Effector CD8-positive, alpha-beta T cell (primary cell): Measurements from ENCODE around the gene UBE2Z.
"Not testable (repeated sequence)": the region's sequence is repeated elsewhere in the genome, so short reads cannot be mapped to it uniquely, and the experiment has no call there.

Experiments
- DNase-seq: peaks from one replicate; lab custom pipeline; 2025; lab: John Stamatoyannopoulos, UW
- total RNA-seq, 4 experiments: gene quantifications; one replicate each; lab custom pipeline; 2026; lab: John Stamatoyannopoulos, UW

UBE2Z gene
- total RNA-seq = 116 to 153 (median 137) reads per million in 4 experiments

DNA sequence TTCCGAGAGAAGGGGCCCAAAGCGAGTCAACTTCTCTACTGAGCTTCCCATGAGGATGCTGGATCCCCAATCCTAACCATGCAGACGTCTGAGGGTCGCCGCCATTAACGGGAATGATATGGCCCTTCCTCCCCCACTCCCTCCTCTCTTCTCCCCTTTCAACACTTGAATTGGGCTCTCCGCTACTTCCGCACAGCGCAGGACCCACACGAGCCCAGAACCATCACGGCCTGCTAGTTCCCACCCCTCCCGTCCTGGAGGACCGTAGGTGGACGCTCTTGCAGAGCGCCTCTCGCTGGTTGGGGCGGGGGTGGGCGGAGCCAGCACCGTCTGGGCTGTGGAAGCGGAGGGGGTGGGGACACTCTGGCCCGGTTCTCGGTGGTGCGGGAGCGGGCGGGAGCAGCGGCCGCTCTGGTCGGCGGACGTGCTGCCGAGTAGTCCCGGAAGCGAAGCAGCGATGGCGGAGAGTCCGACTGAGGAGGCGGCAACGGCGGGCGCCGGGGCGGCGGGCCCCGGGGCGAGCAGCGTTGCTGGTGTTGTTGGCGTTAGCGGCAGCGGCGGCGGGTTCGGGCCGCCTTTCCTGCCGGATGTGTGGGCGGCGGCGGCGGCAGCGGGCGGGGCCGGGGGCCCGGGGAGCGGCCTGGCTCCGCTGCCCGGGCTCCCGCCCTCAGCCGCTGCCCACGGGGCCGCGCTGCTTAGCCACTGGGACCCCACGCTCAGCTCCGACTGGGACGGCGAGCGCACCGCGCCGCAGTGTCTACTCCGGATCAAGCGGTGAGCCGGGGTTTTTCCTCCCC is at the start of gene UBE2Z:
UBE2Z (plus strand) TSS at position 361 of the 797 bp plus-strand sequence; CDS start at position 458, 97 bp downstream.
- DNase-seq = peak; percentile 73

DNA sequence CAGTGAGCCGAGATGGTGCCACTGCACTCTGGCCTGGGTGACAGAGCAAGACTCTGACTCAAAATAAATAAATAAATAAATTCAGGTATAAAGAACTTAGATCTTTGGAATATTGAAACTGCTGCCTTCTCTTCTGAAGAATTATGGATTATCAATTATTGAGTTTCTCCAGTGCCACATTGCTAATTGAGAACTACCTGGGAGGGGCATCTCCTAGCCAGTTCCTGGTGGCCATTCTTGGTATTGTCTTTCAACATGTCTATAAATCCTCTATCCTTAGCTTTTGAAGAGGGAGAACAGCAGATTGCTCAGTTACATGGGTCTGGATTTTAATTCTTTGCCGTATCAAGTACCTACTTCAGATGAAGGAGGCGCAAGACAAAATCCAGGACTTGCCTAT is 48.2 kb upstream of the UBE2Z start:
- DNase-seq = no peak

DNA sequence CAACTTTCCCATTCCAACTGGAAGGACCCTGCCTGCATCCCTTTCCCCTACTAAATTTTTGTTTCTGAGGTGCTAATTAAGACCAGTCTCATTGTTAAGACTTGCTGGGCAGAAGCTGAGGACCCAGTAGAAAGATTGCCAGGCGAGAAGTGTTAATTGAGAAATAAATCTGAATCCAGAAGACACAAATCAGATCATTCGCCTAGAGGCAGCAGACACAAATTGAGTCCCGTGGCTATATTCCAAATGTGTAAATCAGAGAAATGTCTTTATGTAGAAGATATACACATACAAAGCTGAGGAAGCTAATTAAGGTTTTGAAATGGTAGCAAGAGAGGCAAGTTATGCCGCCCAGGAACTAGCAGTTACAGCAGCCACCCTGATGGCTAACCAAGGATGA is 47.8 kb upstream of the UBE2Z start:
- DNase-seq = no peak

DNA sequence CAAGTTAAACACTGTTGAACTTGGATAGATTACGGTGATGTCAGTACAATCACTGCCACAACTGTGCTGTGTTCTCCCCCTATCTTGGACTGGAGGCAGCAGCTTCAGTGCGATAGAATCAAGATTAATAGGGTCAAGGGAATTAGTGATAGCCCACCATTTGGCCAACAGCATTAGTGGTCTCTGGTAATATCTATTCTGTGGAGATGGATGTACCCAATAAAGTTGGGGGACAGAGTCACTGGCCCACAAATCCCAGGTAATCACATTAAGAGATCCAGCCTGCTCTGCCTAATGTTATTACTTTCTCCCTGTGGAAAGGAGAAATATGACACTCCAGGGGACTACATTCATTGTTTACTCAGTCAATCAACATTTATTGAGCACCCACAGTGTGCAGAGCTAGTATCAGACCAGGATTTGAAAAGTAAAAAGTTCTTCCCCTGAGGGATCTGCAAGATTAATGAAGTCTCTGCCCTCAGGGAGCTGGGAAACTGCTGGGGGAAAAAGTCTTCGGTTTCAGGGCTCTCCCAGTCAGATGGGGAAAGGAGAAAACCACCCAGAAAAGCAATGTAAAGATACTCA is 39.2 kb upstream of the UBE2Z start:
- DNase-seq = no peak

DNA sequence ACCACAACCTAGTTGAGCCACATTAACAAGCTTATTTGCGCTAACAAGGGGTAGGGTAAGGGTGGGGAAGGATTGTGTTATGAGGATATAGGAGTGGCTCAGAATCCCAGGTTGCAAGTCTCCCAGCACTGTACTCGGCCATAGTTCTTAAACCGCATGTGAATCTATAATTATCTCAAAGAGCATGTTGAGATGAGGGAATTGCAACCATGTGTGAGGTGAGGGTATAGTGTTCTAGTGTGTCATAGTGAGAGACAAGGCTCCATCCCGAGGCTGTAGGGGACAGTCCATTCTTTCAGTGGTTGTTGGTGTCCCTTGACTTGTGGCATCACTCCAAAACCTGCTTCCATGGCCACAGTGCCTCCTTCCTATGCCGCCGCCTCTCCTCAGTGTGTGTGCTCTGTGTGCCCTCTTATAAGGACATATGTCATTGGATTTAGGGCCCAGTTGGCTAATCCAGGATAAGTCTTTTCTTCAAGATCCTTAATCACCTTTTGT is 38.3 kb upstream of the UBE2Z start:
- no peak for DNase-seq

DNA sequence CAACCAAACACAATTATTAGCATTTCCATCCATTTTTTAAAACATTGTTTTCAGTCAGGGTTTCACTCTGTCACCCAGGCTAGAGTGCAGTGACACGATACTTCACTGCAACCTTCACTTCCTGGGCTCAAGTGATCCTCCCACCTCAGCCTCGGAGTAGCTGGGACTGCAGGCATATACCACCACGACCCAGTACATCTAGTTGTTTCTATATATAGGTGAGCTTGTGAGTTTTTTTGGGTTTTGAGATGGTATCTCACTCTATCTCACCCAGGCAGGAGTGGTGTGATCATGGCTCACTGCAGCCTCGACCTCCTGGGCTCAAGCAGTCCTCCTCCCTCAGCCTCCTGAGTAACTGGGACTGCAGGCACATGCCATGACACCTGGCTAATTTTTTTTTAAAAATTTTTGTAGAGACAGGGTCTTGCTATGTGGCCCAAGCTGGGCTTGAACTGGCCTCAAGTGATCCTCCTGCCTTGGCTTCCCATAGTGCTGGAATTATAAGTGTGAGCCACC is 37.1 kb upstream of the UBE2Z start:
- DNase-seq = no peak

DNA sequence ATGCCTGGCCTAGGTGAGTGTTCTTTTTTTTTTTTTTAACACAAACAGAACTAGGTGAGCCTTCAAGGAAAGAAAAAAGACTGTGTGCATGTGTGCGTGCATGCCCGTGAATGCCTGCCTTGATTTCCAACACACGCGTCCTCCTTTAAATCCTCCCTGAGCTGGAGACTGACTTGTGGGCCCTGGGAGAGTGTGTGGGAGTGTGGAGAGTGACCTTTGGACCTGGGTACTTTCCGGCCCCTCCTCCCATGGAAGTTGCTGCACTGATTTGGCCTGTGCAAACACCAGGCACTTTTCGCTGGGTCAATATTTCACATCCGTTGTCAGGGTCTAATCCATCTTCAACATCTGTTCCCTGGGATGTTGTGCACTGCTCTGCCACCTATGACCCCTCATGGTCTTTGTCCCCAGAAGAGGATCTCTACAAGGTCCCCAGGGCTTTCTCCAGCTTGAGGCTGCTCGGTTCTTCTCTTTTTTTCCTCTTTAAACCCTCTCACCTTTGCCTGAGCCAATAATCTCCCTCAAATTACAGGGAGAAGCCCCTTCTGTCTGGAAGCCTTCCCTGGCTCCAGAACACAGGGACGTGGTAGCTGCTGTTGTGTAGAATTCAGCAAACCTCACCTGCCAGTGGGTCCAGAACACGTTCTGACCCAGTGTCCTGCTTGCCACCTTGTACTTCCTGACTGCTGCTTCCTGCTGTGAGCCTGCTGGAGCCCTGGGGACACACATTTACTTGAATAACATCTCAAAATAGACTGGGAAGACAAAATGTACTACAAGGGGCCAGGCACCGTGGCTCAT is 36.5 kb upstream of the UBE2Z start:
- DNase-seq = no peak

DNA sequence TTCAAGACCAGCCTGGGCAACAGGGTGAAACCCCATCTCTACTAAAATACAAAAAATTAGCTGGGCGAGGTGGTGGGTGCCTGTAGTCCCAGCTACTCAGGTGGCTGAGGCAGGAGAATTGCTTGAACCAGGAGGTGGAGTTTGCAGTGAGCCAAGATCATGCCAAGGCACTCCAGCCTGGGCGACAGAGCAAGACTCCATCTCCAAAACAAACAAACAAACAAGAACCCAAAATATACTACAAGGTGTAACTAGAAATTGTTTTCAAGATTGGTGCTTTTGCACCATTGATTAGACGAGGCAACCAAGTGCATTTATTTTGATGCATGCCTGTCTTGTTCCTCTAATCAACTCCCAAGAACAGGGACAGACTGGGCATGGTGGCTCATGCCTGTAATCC is 35.8 kb upstream of the UBE2Z start:
- DNase-seq = not testable (repeated sequence)

DNA sequence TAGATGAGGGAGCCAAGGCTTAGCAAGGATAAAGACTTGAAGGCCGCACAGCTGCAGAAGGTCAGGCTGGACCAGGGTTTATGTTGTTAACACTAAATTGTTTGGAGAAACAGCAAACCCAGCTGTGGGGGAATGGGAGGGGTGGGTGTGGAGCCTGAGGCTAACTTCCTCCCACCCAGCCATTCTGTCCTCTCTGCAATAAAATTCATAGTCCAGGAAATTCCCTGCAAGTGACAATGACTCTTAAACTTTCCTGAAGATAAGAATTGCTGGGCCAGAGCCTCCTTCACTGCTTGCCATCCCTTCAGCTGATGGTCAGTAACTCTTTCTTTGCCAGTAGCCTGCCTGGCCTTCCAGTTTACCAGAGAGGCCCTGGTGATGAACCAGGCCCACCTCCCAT is 35.0 kb upstream of the UBE2Z start:
- no peak for DNase-seq

DNA sequence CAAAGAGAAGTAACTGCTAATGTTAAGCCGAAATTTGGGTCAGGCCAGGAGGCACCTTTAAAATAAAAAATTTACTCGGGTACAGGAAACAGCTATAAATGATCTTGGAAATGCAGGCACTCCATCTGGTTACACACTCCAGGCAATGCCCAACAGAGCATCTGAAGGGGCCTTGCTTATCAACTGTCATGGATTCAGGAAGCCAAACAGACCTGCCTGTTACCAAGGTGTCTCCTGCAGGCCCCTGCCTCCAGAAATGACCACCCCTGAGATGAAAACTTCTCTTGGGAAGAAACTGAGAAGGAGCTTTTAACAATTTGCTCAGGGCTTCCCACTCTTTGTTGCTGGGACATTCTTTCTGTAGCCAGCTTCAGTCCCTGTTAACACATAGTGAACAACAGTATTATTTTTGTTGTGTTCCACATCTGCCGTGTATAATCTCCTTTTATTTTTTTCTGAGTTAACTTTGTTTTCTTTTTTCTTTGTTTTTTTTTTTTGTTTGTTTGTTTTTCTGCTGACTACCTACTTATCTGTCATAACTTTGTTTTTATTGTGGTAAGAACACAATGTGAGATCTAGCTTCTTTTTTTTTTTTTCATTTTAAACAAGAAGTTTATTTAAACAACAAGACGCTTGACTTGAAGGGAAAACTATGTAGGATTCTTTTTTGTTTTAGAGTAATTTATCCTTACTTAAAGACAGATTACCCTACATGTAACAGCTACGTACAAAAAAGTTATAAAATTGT is 34.3 kb upstream of the UBE2Z start:
- no peak for DNase-seq

DNA sequence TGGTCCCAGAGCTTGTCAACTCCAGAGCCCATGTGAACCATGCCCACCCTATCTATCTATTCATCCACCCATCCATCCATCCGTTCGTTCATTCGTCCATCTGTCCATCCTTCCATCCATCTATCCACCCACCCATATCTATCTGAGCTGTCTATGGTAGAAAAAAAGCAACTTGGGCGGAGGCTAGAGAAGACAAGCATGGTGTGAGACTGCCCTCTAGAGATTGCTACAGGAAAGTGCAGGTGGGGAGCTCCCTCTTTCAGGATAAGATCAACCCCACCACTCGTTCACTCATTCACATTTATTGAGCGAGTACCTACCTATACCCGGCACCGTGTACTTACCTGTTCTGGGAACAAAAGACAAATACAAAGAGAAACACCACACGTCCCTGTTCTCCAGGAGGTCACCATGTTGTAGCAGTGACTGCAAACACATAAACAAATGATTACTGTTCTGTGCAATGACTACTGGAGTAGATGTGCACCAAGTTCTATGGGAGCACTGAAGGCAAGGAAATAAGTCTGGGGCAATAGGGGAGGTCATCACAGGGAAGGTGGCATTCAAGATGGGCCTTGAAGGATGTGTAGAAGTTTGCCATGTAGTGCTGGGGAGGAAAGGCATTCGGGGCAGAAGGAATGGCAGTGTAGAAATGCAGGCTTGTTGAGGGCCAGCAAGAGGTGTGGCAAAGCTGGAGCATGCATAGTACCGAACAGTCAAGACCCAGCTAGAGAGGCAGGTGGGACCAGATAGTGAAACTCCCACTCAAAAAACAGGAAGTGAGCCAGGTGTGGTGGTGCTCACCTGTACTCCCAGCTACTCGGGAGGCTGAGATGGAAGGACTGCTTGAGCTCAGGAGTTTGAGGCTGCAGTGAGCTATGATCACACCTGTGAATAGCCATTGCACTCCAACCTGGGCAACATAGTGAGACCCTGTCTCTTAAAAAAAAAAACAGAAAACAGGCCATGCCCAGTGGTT is 29.0 kb upstream of the UBE2Z start:
- DNase-seq = peak; percentile 23

DNA sequence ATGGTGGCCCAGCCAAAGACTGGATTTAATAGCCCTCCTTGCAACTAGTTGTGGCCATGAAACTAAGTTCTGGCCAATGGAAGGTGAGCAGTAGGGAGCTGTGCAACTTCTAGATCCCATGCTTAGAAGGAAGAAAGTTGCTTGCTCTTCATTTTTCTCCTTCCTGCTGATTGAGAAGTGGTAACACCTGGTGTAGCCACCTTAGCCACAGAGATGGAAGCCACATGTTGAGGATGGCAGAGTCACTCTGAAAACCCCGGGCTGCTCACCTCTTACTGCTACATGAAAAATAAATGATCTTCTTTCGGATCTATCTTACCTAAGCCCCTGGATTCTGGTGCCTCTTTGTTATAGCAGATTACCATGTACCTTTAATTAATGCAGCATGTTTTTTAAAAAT is 25.9 kb upstream of the UBE2Z start:
- DNase-seq = no peak

DNA sequence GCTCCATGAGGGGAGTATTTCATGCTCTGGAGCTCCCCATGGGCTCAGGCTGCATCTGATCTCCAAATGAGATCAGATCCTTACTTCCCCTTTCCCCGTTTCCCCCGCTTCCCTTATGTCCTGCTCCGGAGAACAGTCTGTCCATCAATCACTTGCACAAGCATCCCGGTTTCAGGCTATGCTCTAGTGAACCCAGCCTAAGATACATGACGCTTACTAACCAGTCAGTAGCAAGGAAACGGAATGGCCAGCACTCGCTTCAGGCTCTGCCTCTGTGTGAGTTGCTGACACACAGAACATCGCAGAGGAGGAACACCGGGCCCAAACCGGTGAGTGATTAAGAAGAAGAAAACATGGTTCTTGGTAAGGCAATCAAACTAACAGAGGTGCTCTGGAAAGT is 25.0 kb upstream of the UBE2Z start:
- DNase-seq = no peak

DNA sequence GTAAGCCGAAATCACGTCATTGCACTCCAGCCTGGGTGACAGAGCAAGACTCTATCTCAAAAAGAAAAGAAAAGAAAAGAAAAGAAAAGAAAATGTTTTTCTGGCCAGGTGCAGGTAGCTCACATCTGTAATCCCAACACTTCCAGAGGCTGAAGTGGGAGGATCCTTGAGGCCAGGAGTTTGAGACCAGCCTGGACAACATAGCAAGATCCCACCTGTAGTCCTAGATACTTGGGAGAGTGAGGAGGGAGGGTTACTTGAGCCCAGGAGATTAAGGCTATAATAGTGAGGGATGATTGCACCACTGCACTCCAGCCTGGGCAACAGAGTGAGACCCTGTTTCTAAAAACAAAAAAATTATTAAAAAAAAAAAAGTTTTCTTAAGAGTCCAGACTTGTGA is 18.1 kb upstream of the UBE2Z start:
- DNase-seq = no peak

DNA sequence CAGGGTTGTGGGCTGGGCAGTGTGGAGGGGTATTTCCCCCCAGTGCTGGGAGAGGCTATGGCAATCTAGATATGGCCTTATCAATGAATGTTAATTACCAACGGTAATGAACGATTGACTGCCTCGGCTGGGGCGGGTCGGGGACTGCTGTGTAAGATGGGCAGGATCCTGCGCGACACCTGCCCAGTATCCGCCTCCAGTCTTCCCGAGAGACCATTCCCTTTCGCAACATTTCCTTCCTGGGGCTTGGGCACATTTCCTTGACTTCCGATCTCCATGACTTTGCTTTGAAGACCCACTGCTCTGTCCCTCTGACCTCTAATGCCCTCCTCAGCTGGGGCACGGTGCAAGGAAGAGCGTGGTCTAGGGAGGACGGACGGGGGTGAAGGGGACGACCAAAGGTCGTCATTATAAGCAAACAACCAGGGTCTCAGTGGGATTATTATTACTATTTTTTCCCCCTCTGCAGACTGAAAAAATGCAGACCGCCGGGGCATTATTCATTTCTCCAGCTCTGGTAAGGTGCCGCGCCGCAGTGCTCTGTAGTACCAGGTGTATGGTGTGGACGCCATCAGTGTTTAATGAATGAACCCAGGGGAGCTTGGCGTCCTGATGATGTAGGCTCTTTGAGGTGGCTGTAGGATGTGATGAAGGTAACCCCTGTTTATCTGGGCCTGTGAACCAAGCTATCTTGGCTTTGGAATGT is 15.1 kb upstream of the UBE2Z start:
- no peak for DNase-seq

DNA sequence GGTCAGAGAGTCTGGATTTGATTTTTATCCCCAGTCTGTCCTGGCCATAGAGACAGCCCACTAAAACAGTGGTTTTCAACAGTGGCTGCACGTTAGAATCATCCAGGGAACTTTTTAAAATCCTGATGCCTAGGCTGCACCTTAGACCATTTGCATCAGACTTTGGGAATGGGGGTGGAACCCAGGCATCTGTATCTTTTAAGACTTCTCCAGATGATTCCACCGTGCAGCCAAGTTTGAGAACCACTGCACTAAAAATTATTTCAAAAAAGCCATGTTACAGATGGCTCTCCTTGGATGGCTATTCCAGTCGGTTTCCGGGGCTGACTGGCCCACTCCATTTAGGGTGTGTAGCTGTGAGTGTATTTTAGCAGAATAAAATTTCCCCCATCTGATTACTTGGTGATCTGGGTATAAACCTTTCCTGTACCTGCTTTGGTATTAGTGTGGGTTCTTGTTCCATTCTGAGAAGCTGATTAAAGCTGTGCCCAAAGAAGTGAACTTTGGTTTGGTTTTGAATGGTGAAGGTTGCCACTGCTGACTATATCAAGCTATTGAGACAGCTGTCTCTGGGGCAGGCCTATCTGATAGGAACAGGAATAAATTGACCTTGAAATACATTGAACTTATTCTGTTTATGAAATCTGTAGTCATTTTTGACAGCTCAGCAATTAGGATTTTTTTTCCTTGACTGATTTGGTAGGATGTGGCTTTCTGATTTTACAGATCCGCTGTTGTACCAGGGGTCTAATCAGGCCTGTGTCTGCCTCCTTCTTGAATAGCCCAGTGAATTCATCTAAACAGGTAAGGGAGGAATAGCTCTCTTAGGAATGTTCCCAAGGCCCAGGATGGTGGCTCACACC is 14.3 kb upstream of the UBE2Z start:
- no peak for DNase-seq

DNA sequence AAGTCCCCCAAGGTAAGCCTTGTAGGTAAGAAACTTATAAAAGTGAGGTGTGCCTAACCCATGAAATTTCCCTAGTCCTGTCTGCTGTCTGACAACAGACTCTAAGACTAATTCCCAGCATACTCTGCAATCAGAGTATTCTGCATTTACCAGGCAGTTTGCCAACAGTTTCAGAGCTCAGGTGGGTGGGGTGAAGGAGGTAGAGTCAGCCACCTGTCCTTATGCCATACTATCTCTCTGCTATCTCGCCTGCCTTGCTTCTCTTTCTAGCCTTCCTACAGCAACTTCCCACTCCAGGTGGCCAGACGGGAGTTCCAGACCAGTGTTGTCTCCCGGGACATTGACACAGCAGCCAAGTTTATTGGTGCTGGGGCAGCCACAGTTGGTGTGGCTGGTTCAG is 13.3 kb upstream of the UBE2Z start:
- DNase-seq = no peak

DNA sequence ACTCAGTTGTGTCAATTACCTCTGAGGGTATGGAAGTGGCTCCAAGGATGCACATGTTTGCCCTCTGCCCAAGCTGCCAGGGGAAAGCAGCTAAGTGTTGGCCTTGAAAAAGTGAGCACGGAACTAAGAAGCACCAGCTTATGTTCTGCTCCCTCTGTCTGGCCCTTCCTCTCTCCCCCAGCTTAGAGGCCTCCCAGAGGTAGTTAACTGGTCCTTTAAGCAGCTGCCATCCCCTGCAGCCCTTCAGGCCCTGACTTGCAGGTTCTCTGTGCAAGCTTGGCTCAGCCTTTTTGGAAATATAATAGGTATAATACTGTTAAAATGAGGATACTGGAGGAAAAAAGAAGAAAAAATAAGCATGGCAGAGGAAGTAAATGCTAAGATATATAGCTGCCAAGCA is 7.0 kb upstream of the UBE2Z start:
- DNase-seq = no peak

DNA sequence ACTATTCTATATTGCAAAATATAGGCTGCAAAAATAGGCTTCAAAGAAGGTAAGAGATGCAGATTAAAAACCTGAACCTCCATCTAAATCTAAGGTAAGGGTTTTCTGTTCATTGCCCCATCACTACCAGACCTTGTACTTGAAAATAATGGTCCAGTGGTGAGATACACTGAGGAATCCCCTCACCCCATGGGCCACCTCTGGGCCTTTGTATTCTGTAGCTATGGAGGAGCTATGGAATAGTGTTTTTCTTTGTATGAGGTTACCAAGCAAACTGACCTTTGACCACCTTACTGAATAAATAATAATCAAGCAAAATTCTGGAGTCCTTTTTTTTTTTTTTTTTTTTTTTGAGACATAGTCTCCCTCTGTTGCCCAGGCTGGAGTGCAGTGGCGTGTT is 4.8 kb upstream of the UBE2Z start:
- no peak for DNase-seq
